ENCODE measurements around the gene TANGO2. TPM values are rescaled to one million over a fixed set of nuclear protein-coding genes. Genes with fewer than 3 reads are reported as not detected.
A peak's percentile ranks its signal among the peaks of the same experiment; 100 is the strongest.

The TANGO2 gene
- total and polyA plus RNA-seq, 9 of the 15 experiments (the other 6 are each of a cell fraction or from before 2014, with no cell fraction given), result 15.5 to 94.9 (median 70.1) TPM

- TF ChIP-seq, protein P1, sequence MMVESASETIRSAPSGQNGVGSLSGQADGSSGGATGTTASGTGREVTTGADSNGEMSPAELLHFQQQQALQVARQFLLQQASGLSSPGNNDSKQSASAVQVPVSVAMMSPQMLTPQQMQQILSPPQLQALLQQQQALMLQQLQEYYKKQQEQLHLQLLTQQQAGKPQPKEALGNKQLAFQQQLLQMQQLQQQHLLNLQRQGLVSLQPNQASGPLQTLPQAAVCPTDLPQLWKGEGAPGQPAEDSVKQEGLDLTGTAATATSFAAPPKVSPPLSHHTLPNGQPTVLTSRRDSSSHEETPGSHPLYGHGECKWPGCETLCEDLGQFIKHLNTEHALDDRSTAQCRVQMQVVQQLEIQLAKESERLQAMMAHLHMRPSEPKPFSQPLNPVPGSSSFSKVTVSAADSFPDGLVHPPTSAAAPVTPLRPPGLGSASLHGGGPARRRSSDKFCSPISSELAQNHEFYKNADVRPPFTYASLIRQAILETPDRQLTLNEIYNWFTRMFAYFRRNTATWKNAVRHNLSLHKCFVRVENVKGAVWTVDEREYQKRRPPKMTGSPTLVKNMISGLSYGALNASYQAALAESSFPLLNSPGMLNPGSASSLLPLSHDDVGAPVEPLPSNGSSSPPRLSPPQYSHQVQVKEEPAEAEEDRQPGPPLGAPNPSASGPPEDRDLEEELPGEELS (CRISPR knock-in tag; IDR thresholded peaks at IDR 0.05; ENCODE audit: borderline replicate concordance), result no peak
- TF ChIP-seq ZNF668 (CRISPR knock-in tag; IDR thresholded peaks at IDR 0.05), result no peak
- TF ChIP-seq ZNF324 (CRISPR knock-in tag; IDR thresholded peaks at IDR 0.05), result peak; percentile 55
- TF ChIP-seq SIX5 (IDR thresholded peaks at IDR 0.05; ENCODE audit: borderline replicate concordance in 1 of 2, insufficient read depth in 1 of 2, low read depth in 1 of 2, low read length in 2 of 2), result peak in 1 of 2 experiments; percentile 30; a peak in 1 of 4 replicates
- TF ChIP-seq MTA1 (IDR thresholded peaks at IDR 0.05; ENCODE audit: borderline replicate concordance), result no peak
- TF ChIP-seq, protein P2, sequence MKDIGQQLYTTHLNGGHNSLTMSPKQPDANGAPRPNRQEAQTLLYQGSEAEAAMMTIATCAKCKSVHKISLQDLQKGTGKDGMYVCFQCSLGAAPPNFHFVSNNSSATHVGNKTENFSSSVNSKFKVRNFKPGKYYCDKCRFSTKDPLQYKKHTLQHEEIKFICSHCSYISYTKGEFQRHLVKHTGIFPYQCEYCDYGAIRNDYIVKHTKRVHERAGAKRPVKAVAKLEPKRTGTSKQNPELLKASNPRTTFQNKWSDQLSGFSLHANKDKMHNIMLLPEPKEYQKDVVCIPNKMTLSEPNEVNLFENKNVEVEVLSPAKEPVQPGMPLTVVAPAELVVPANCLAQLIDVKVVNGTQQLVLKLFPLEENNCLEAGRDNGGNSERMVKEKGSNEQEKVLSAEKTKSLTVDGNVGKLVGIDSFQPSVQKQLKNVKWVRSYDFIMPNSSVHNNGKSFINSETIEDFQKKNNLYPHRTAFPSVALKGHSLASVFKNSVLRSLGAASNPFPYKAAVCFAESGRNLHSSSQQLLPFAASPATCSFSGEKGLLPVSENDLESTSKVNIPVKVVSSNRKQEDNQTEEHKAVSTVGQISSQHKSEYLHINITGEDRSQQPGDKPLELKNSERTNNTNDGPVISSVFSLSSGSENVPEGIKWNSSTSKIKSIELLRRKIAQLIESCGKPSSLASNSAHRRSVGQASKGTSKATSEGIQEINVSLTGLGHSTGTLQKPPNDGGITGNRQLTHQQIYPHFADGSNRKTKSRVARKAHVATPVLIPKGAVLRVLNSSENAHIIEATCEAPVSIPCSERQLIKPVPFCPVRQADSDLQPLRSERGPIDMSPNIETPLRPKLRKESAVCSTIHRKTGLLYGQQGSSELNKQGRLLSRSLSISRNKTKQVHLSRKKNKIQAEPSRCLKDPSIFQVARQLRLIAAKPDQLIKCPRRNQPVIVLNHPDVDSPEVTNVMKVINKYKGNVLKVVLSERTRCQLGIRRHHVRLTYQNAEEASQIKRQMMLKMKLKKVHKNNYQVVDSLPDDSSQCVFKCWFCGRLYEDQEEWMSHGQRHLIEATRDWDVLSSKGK (CRISPR knock-in tag; IDR thresholded peaks at IDR 0.05), result no peak
- peak in 1 of 2 experiments; percentile 65; a peak in 1 of 4 replicates for TF ChIP-seq MAZ (CRISPR knock-in tag; conservative IDR thresholded peaks at IDR 0.05 in 1 of 2, IDR thresholded peaks at IDR 0.05 in 1 of 2)
- TF ChIP-seq ATF1 (CRISPR knock-in tag; IDR thresholded peaks at IDR 0.05), result no peak
- peak; percentile 88 for TF ChIP-seq ATF1 (tag; IDR thresholded peaks at IDR 0.05)
- TF ChIP-seq SMAD2 (IDR thresholded peaks at IDR 0.05; ENCODE audit: low read depth, low read length), result peak; percentile 44; the same call in 1 of the 2 replicates
- peak; percentile 71 for TF ChIP-seq CHD4 (IDR thresholded peaks at IDR 0.05; ENCODE audit: insufficient read depth, insufficient replicate concordance, low read depth, low read length, poor library complexity, severe bottlenecking)
- TF ChIP-seq ZNF354B (CRISPR knock-in tag; IDR thresholded peaks at IDR 0.05), result peak; percentile 31; the same call in 1 of the 2 replicates
- peak; percentile 77; the same call in 1 of the 2 replicates for TF ChIP-seq ZNF133 (CRISPR knock-in tag; IDR thresholded peaks at IDR 0.05)
- TF ChIP-seq FOXA1 (IDR thresholded peaks at IDR 0.05; ENCODE audit: borderline replicate concordance), result no peak
- no peak for TF ChIP-seq CCNT2 (IDR thresholded peaks at IDR 0.05; ENCODE audit: borderline replicate concordance, extremely low read depth, insufficient read length, low read depth, low read length)
- peak; percentile 76; the same call in 1 of the 2 replicates for TF ChIP-seq EZH2 (IDR thresholded peaks at IDR 0.05; ENCODE audit: borderline replicate concordance, low read depth, low read length)
- TF ChIP-seq FOS (IDR thresholded peaks at IDR 0.05; ENCODE audit: extremely low read depth, insufficient read length), result no peak
- 0 out of 2 replicates have a peak, but pooled peaks have one; percentile 90 for TF ChIP-seq RBM14 (IDR thresholded peaks at IDR 0.05; ENCODE audit: borderline replicate concordance, insufficient read depth, low read depth, low read length)
- no peak for TF ChIP-seq RUNX1 (IDR thresholded peaks at IDR 0.05; ENCODE audit: low read depth)
- TF ChIP-seq ZNF511 (CRISPR knock-in tag; IDR thresholded peaks at IDR 0.05), result no peak
- no peak; the same call in 1 of the 2 replicates for TF ChIP-seq BHLHE40 (IDR thresholded peaks at IDR 0.05; ENCODE audit: low read length)
Observed at GRCh38 chr22:20080776-20081654, 60.1 kb downstream of the TANGO2 start (continued).

Measured in K562 (cell line).